Effector memory CD4-positive, alpha-beta T cell (primary cell): ENCODE measurements around the gene MRPS21.

Experiments used
- DNase-seq, 3 donors: peaks; one replicate each; pipeline ENCODE4 v3.0.0-alpha.2; 2020
- H3K27ac ChIP-seq: 2 replicates; pipeline ENCODE4 v1.7.0; 2013; ENCODE audit warnings: mild to moderate bottlenecking, low read length, moderate library complexity; ENCODE audit not compliant: insufficient read depth, poor library complexity, severe bottlenecking
- H3K27me3 ChIP-seq: replicated peaks from 2 replicates; pipeline ENCODE4 v1.7.0; 2013; ENCODE audit warnings: mild to moderate bottlenecking, low read length; ENCODE audit not compliant: insufficient read depth, control insufficient read depth, poor library complexity, severe bottlenecking
- H3K36me3 ChIP-seq: 2 replicates; pipeline ENCODE4 v1.7.0; 2013; ENCODE audit warnings: mild to moderate bottlenecking, low read length, moderate library complexity; ENCODE audit not compliant: control insufficient read depth, insufficient read depth
- H3K4me1 ChIP-seq: 2 replicates; pipeline ENCODE4 v1.7.0; 2013; ENCODE audit warnings: low read length, mild to moderate bottlenecking; ENCODE audit not compliant: control insufficient read depth, insufficient read depth, poor library complexity, severe bottlenecking
- H3K4me3 ChIP-seq: 2 replicates; pipeline ENCODE4 v1.7.0; 2013; ENCODE audit warnings: low read length, low read depth, mild to moderate bottlenecking; ENCODE audit not compliant: insufficient read depth, poor library complexity, severe bottlenecking
- H3K9me3 ChIP-seq: 2 replicates; pipeline ENCODE4 v1.7.0; 2013; ENCODE audit warnings: mild to moderate bottlenecking, low read length, moderate library complexity; ENCODE audit not compliant: control insufficient read depth

Gene MRPS21

GRCh38 chr1:150262388-150263320 lies 31.0 kb upstream of the MRPS21 start:
- Histone ChIP-seq H3K27ac (no peak overlapping the region), H3K36me3 (peaks cover 29% of the 10 kb centered on the region), H3K4me3 (no peak overlapping the region), H3K4me1 (peaks cover 4% of the 10 kb centered on the region), H3K9me3 (no peaks in the 10 kb centered on the region), H3K27me3 (peaks cover 6% of the 10 kb centered on the region)
- no peak for DNase-seq

- Histone ChIP-seq H3K27ac (no peak overlapping the region), H3K4me3 (no peak overlapping the region), H3K36me3 (peaks cover 29% of the 10 kb centered on the region), H3K9me3 (no peaks in the 10 kb centered on the region), H3K27me3 (peaks cover 2% of the 10 kb centered on the region), H3K4me1 (peaks cover 12% of the 10 kb centered on the region)
- no peak for DNase-seq
Observed at GRCh38 chr1:150263549-150263948, 30.1 kb upstream of the MRPS21 start.

GRCh38 chr1:150267896-150268295 lies 25.8 kb upstream of the MRPS21 start:
- peaks cover 29% of the 10 kb centered on the region for H3K36me3 ChIP-seq
- peak overlapping the region; percentile 92 for H3K27ac ChIP-seq
- H3K27me3 ChIP-seq, result no peaks in the 10 kb centered on the region
- peak overlapping the region; percentile 82 for H3K4me3 ChIP-seq
- H3K9me3 ChIP-seq, result no peaks in the 10 kb centered on the region
- peaks cover 12% of the 10 kb centered on the region for H3K4me1 ChIP-seq
- DNase-seq, result no peak

DNA sequence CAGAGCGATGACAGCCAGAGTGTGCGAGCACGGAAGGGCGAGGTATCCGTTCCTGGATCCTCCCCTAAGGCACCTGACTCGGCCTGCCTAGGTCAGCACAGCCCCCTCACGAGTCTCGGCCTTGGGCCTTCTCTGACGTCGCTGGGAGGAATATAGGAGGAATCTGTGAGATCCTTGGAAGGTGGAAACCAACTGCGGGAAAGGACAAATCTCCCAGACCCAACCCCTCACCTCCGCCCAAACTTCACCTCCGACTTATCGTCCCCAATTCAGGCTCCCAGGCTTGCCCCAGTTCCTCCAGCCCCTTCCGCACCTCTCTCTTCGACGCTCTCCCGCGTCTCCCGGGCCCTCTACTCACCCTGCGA lies 25.3 kb upstream of the MRPS21 start:
- H3K27ac ChIP-seq, result peak overlapping the region; percentile 92
- H3K9me3 ChIP-seq, result no peaks in the 10 kb centered on the region
- H3K27me3 ChIP-seq, result no peaks in the 10 kb centered on the region
- H3K4me1 ChIP-seq, result peaks cover 12% of the 10 kb centered on the region
- peaks cover 29% of the 10 kb centered on the region for H3K36me3 ChIP-seq
- DNase-seq, result peak; percentile 29 to 35 (median 33)
- H3K4me3 ChIP-seq, result peak overlapping the region; percentile 82

DNA sequence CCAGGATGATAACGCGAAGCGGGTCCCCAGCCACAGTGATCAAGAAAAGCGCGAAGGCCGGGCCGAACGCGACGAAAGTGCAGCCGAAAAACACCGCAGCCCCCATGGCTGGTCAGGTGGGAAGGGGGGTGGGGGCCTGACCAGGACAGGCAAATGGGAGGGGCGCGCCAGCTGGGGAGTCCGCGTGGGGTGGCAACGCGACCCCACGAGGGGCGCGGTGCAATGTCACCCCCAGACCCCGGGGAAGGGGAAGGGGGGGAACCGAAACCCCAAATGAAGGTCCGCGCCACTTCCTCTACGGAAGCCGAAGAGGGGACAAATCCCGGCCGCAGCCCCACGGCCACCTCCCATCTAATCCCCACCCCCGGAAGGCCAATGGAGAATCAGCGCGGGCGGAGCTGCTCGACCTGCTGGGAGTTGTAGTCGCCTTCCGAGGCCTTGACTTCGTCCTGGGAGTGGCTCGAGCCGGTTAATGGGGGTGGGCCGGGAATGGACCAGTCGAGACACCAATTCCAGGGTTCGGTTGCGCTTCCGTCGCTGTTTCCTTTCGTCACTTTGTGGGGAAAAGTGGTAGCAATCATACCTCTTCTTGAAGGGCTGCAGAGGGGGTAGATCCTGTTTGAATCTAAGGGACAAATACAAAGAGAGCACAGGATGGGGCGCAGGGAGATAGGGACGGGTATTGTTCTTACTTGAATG lies 24.8 kb upstream of the MRPS21 start, which contains the start of gene APH1A:
APH1A (minus strand) TSS at position 312 of the 699 bp plus-strand sequence; CDS start at position 106, 206 bp downstream.
- DNase-seq, result peak; percentile 84 to 87 (median 85)
- no peaks in the 10 kb centered on the region for H3K27me3 ChIP-seq
- peaks cover 12% of the 10 kb centered on the region for H3K4me1 ChIP-seq
- peak within 1 kb of the TSS; percentile 82 for H3K4me3 ChIP-seq
- H3K9me3 ChIP-seq, result no peaks in the 10 kb centered on the region
- H3K27ac ChIP-seq, result peak within 1 kb of the TSS; percentile 92
- peaks cover 29% of the 10 kb centered on the region for H3K36me3 ChIP-seq

GRCh38 chr1:150269451-150269850 lies 24.2 kb upstream of the MRPS21 start:
- H3K4me1 ChIP-seq, result peaks cover 12% of the 10 kb centered on the region
- no peak for DNase-seq
- peak overlapping the region; percentile 82 for H3K4me3 ChIP-seq
- H3K9me3 ChIP-seq, result no peaks in the 10 kb centered on the region
- H3K27me3 ChIP-seq, result no peaks in the 10 kb centered on the region
- peak overlapping the region; percentile 92 for H3K27ac ChIP-seq
- peaks cover 26% of the 10 kb centered on the region for H3K36me3 ChIP-seq

DNA sequence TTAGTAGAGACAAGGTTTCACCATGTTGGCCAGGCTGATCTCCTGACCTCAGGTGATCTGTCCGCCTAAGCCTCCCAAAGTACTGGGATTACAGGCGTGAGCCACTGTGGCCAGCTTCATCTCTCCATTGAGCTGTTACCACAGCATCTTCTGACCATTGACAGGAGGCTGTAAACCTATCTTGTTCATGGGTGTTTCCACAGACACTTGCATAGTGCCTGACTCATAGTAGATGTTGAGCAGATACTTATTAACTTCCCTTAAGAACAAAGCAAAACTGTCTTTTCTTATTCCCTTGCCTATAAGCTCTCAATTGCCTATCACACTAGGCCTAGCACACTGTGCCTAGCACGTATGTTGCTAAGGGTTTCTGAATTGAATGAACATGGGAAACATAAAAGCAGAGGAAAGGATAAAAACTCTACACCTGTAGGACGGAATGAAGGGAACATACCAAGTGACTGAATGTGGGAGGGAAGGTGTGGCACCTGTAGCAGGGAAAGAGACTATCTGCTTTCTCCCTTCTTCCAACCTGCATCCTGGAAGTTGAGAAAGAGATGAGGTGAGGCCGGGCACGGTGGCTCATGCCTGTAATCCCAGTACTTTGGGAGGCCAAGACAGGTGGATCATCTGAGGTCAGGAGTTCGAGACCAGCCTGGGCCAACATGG lies 22.2 kb upstream of the MRPS21 start:
- no peak for DNase-seq
- Histone ChIP-seq H3K4me1 (peaks cover 12% of the 10 kb centered on the region), H3K27ac (no peak overlapping the region)

DNA sequence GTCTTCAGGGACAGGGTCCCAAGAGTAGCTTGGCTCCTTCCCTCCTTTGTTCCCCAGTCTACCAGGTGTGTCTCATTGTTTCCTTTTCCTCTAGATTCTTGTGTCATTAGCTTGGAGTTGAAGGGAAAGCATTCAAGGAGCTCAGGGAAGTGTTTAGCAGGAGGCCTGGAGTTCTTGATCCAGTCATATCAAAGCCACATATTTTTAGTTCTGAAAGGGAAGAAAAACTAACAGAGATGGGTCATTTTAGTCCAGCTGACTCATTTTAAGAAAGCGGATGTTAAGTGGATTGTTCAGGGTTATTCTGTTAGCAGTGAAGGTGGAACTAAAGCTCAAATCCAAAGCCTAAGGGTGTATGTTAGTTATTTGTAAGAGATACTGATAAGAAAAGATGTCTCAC lies 20.4 kb upstream of the MRPS21 start:
- Histone ChIP-seq H3K9me3 (no peaks in the 10 kb centered on the region), H3K27ac (no peak overlapping the region), H3K36me3 (peaks cover 3% of the 10 kb centered on the region), H3K4me3 (no peak overlapping the region), H3K27me3 (no peaks in the 10 kb centered on the region), H3K4me1 (peaks cover 2% of the 10 kb centered on the region)
- no peak for DNase-seq

More for the DNA sequence above, 22.2 kb upstream of the MRPS21 start:
- Histone ChIP-seq H3K27me3 (no peaks in the 10 kb centered on the region), H3K9me3 (no peaks in the 10 kb centered on the region), H3K36me3 (peaks cover 8% of the 10 kb centered on the region), H3K4me3 (no peak overlapping the region)

- no peak for DNase-seq
- no peaks in the 10 kb centered on the region for H3K27me3 ChIP-seq
- H3K9me3 ChIP-seq, result no peaks in the 10 kb centered on the region
- no peaks in the 10 kb centered on the region for H3K4me1 ChIP-seq
- H3K27ac ChIP-seq, result no peak overlapping the region
- peaks cover 3% of the 10 kb centered on the region for H3K36me3 ChIP-seq
- H3K4me3 ChIP-seq, result no peak overlapping the region
Observed at GRCh38 chr1:150280138-150280707, 13.4 kb upstream of the MRPS21 start.
